Thoracic aorta (tissue), 2 donors: ENCODE results near the gene DNM1. TPM values are rescaled to one million over a fixed set of nuclear protein-coding genes. Genes with fewer than 3 reads are reported as not detected.

Experiments
- ATAC-seq: fragments of 150-250 bp; one replicate; pipeline ENCODE4 v1.8.0; 2017; ENCODE audit warnings: low read depth; ENCODE audit not compliant: insufficient number of reproducible peaks, low FRiP score
- DNase-seq: peaks from one replicate; pipeline ENCODE4 v3.0.0-alpha.2; 2020; ENCODE audit warnings: low spot score
- H3K27ac ChIP-seq, 2 donors: fragments of 200-600 bp; sonication (generic); 1 replicate in 1 of 2; 2 replicates in 1 of 2; pipeline ENCODE4 v1.5.1; 2016; ENCODE audit warnings: mild to moderate bottlenecking in 2 of 2, moderate library complexity in 2 of 2
- H3K27me3 ChIP-seq: fragments of 200-600 bp; sonication (generic); replicated peaks from 2 replicates; pipeline ENCODE4 v1.6.0; 2016; ENCODE audit warnings: mild to moderate bottlenecking; ENCODE audit not compliant: insufficient read depth
- H3K36me3 ChIP-seq: fragments of 200-600 bp; sonication (generic); one replicate; pipeline ENCODE4 v1.5.1; 2016
- H3K4me1 ChIP-seq, 2 donors: fragments of 200-600 bp; sonication (generic); 1 replicate in 1 of 2; 2 replicates in 1 of 2; pipeline versions ENCODE4 v1.5.1 to v1.6.0; 2016; ENCODE audit warnings: low read depth in 2 of 2, mild to moderate bottlenecking in 1 of 2; ENCODE audit not compliant: control insufficient read depth in 1 of 2
- H3K4me3 ChIP-seq: fragments of 200-600 bp; sonication (generic); 2 replicates; pipeline ENCODE4 v1.5.1; 2016; ENCODE audit warnings: mild to moderate bottlenecking
- H3K9me3 ChIP-seq: fragments of 200-600 bp; sonication (generic); 2 replicates; pipeline ENCODE4 v1.5.1; 2016
- CTCF ChIP-seq: fragments of 200-600 bp; sonication (generic); IDR thresholded peaks from one replicate; pipeline ENCODE4 v1.5.1; 2019; ENCODE audit warnings: antibody characterized with exemption
- total RNA-seq, 2 donors: library from RNA; depleted of rRNA; stranded (reverse); fragments of >200 nt; gene quantifications; one replicate each; pipeline versions ENCODE4 v1.1.0 to v1.2.3, GENCODE V29; 2016

Gene DNM1
- total RNA-seq, 2 donors from 2014 or later, result 7.2 to 9.7 TPM

- H3K27ac ChIP-seq, result no peak overlapping the region
- H3K36me3 ChIP-seq, result no peaks in the 10 kb centered on the region
- DNase-seq (no peak), ATAC-seq (no peak)
- peaks cover 7 to 11% of the 10 kb centered on the region in 2 donors for H3K4me1 ChIP-seq
- TF ChIP-seq CTCF, result no peak
- peaks cover 8% of the 10 kb centered on the region for H3K27me3 ChIP-seq
- H3K9me3 ChIP-seq, result no peaks in the 10 kb centered on the region
- H3K4me3 ChIP-seq, result no peak overlapping the region
Observed at GRCh38 chr9:128201441-128202369, 1.5 kb upstream of the DNM1 start.

GRCh38 chr9:128202648-128203023, 543 bp upstream of the DNM1 start:
- H3K27me3 ChIP-seq, result peaks cover 8% of the 10 kb centered on the region
- no peak overlapping the region for H3K27ac ChIP-seq
- H3K4me1 ChIP-seq, result peaks cover 7 to 11% of the 10 kb centered on the region in 2 donors

GRCh38 chr9:128203707-128204551, 750 bp downstream of the DNM1 start:
- Histone ChIP-seq H3K27ac (no peak overlapping the region), H3K36me3 (no peaks in the 10 kb centered on the region), H3K27me3 (peaks cover 8% of the 10 kb centered on the region), H3K4me1 (peaks cover 7 to 11% of the 10 kb centered on the region in 2 donors), H3K9me3 (no peaks in the 10 kb centered on the region), H3K4me3 (peak overlapping the region; percentile 72)
- DNase-seq, result no peak
- no peak for TF ChIP-seq CTCF
- no peak for ATAC-seq

More at GRCh38 chr9:128202648-128203023, 543 bp upstream of the DNM1 start:
- ATAC-seq (no peak), DNase-seq (no peak)
- Histone ChIP-seq H3K4me3 (peak overlapping the region; percentile 72), H3K36me3 (no peaks in the 10 kb centered on the region), H3K9me3 (no peaks in the 10 kb centered on the region)
- TF ChIP-seq CTCF, result no peak

GRCh38 chr9:128204858-128205257, 1.7 kb downstream of the DNM1 start:
- H3K4me1 ChIP-seq, result peaks cover 7 to 11% of the 10 kb centered on the region in 2 donors
- H3K27me3 ChIP-seq, result peaks cover 8% of the 10 kb centered on the region
- no peaks in the 10 kb centered on the region for H3K9me3 ChIP-seq
- ATAC-seq (no peak), DNase-seq (no peak)
- H3K36me3 ChIP-seq, result no peaks in the 10 kb centered on the region
- no peak overlapping the region for H3K4me3 ChIP-seq
- no peak overlapping the region for H3K27ac ChIP-seq
- TF ChIP-seq CTCF, result no peak
